HL-60 (cell line): ENCODE data around the gene SOX18.
"Not testable (repeated sequence)": the region's sequence is repeated elsewhere in the genome, so short reads cannot be mapped to it uniquely, and the experiment has no call there.

ENCODE experiments used
- DNase-seq, 2 experiments: peaks; one replicate each; pipeline ENCODE4 v3.0.0-alpha.2; 2010 to 2020; ENCODE audit warnings: low read depth in 1 of 2, low spot score in 1 of 2
- H3K27ac ChIP-seq: fragments of 250-450 bp; sonication (Bioruptor Pico); replicated peaks from 2 replicates; pipeline ENCODE4 v1.5.1; 2020; ENCODE audit warnings: mild to moderate bottlenecking, moderate library complexity
- H3K27me3 ChIP-seq: fragments of 250-450 bp; sonication (Bioruptor Pico); 2 replicates; pipeline ENCODE4 v1.5.1; 2021; ENCODE audit warnings: mild to moderate bottlenecking, moderate library complexity; ENCODE audit not compliant: insufficient read depth, poor library complexity, severe bottlenecking
- H3K4me3 ChIP-seq: replicated peaks from 2 replicates; pipeline ENCODE4 v1.5.1; 2011; ENCODE audit warnings: mild to moderate bottlenecking, control low read depth, low read length; ENCODE audit not compliant: insufficient read depth
- CTCF ChIP-seq: IDR thresholded peaks from one replicate; pipeline ENCODE4 v1.5.1; 2011; ENCODE audit warnings: low read length, control low read depth, inconsistent platforms; ENCODE audit not compliant: insufficient read depth
- GABPA ChIP-seq: IDR thresholded peaks from 2 replicates; pipeline ENCODE4 v1.6.1; 2012; ENCODE audit warnings: low read depth
- POLR2AphosphoS5 ChIP-seq: IDR thresholded peaks from 2 replicates; pipeline ENCODE4 v1.6.1; 2012; ENCODE audit warnings: low read depth
- SPI1 ChIP-seq: IDR thresholded peaks from 2 replicates; pipeline ENCODE4 v1.6.1; 2012; ENCODE audit warnings: low read depth, mild to moderate bottlenecking, borderline replicate concordance
- TF ChIP-seq, protein P1 (sequence below): IDR thresholded peaks from 2 replicates; pipeline ENCODE4 v1.6.1; 2012; ENCODE audit warnings: low read depth; ENCODE audit not compliant: insufficient replicate concordance

SOX18 gene

GRCh38 chr20:64012385-64013154, 36.9 kb downstream of the SOX18 start:
- H3K27me3 ChIP-seq, H3K27ac ChIP-seq, H3K4me3 ChIP-seq, DNase-seq: not testable (repeated sequence)

- no peaks in the 10 kb centered on the region for H3K27me3 ChIP-seq
- TF ChIP-seq, protein P1, sequence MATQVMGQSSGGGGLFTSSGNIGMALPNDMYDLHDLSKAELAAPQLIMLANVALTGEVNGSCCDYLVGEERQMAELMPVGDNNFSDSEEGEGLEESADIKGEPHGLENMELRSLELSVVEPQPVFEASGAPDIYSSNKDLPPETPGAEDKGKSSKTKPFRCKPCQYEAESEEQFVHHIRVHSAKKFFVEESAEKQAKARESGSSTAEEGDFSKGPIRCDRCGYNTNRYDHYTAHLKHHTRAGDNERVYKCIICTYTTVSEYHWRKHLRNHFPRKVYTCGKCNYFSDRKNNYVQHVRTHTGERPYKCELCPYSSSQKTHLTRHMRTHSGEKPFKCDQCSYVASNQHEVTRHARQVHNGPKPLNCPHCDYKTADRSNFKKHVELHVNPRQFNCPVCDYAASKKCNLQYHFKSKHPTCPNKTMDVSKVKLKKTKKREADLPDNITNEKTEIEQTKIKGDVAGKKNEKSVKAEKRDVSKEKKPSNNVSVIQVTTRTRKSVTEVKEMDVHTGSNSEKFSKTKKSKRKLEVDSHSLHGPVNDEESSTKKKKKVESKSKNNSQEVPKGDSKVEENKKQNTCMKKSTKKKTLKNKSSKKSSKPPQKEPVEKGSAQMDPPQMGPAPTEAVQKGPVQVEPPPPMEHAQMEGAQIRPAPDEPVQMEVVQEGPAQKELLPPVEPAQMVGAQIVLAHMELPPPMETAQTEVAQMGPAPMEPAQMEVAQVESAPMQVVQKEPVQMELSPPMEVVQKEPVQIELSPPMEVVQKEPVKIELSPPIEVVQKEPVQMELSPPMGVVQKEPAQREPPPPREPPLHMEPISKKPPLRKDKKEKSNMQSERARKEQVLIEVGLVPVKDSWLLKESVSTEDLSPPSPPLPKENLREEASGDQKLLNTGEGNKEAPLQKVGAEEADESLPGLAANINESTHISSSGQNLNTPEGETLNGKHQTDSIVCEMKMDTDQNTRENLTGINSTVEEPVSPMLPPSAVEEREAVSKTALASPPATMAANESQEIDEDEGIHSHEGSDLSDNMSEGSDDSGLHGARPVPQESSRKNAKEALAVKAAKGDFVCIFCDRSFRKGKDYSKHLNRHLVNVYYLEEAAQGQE = no peak
- TF ChIP-seq CTCF = no peak
- no peak for TF ChIP-seq POLR2AphosphoS5
- TF ChIP-seq SPI1 = no peak
- no peak for TF ChIP-seq GABPA
- H3K4me3 ChIP-seq = no peak overlapping the region
- DNase-seq = no peak
- no peak overlapping the region for H3K27ac ChIP-seq
Observed at GRCh38 chr20:64011366-64011779, 38.1 kb downstream of the SOX18 start.

GRCh38 chr20:64010711-64011237, 38.7 kb downstream of the SOX18 start:
- TF ChIP-seq POLR2AphosphoS5 (no peak), CTCF (no peak), GABPA (no peak), SPI1 (no peak)
- TF ChIP-seq, protein P1 = no peak
- Histone ChIP-seq H3K4me3 (no peak overlapping the region), H3K27ac (no peak overlapping the region), H3K27me3 (no peaks in the 10 kb centered on the region)
- DNase-seq = no peak

DNA sequence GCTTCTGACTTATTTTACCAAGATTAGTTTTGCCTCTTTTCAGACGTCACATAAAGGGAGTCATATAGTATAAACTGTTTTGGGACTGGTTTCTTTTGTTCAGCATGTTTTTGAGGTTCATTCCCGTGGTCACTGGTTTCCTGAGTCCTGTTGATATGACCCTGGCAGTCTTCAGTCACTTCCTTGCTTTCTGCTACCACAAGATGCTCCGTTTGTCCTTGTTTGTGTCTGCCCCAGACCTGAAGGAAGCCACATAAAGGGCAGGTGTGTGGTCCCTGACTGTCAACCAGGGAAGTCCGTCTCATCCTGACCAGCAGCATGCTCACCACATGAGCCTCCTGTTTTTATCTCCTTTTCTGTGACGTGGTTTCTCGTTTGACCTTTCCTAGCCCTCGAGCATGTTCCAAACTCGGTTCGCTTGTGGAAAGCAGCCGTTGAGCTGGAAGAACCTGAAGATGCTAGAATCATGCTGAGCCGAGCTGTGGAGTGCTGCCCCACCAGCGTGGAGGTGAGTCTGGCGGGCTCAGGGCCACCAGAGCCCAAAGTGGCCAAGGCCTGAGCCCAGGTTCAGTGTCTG, 39.5 kb downstream of the SOX18 start:
- H3K4me3 ChIP-seq = no peak overlapping the region
- no peaks in the 10 kb centered on the region for H3K27me3 ChIP-seq
- no peak overlapping the region for H3K27ac ChIP-seq
- TF ChIP-seq POLR2AphosphoS5 (no peak), GABPA (no peak), SPI1 (no peak), CTCF (no peak)
- TF ChIP-seq, protein P1 = no peak
- DNase-seq = no peak
